Measurements from ENCODE around the gene BAIAP2L1.
A peak's percentile ranks its signal among the peaks of the same experiment; 100 is the strongest.
"Not testable (repeated sequence)": the region's sequence is repeated elsewhere in the genome, so short reads cannot be mapped to it uniquely, and the experiment has no call there.

BAIAP2L1 gene, protein sequence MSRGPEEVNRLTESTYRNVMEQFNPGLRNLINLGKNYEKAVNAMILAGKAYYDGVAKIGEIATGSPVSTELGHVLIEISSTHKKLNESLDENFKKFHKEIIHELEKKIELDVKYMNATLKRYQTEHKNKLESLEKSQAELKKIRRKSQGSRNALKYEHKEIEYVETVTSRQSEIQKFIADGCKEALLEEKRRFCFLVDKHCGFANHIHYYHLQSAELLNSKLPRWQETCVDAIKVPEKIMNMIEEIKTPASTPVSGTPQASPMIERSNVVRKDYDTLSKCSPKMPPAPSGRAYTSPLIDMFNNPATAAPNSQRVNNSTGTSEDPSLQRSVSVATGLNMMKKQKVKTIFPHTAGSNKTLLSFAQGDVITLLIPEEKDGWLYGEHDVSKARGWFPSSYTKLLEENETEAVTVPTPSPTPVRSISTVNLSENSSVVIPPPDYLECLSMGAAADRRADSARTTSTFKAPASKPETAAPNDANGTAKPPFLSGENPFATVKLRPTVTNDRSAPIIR

DNA sequence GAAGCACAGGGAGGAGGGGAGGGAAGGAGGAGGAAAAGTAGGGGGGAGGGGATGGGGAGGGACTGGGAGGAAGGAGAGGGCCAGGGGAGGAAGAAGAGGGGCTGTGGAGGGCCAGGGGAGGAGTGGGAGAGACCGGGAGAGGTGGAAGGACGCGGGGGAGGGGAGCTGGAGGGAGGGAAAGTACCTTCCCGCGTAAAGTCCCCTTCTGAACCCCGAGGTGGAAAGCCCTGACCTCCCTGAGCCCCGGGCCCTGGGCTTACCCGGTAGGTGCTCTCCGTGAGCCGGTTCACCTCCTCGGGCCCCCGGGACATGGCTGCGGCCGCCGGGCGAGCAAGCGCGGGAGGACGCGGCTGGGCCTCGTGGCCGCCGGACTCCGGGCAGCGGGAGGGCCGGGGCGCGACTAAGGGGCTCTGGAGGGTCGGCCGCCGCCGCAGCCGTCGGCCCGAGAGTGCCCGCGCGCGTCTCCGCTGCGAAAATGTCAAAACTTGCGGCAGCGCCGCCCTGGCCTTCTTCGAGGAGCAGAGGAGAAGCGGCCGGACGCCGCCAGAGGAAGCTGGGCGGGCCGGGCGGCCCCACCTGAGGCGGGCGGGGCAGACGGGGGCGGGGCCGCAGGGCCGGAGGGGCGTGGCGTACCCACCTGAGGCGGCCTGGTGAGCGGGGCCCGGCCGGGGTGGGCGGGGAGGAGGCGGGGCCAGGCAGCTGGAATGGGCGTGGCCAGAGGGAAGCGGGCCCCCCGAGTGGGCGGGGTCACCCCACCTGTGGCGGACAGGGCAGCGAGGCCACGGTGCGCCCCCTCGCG lies at the start of gene BAIAP2L1:
TSS of gene BAIAP2L1 (minus strand) at position 549 of the 799 bp plus-strand sequence. CDS start at position 311, 238 bp downstream.
- peak; percentile 89 for DNase-seq

DNA sequence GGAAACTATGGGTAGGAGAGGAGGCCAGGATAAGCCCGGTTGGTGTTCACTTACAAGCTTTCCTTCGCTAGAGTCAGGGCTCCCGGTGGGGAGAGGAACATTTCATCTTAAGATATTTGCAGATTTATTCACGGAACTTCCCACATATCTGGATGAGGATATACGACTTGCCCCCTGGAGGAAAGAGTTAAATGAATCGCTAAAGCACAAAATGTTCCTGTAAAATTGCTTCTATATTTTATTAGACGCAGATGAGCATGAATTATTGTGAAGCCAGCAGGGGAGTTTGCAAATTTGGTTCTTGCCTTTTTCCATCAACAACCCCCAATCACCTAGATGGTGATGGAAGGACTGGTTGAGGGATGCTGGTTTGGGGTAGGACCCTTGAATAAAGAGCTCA lies 47.9 kb upstream of the BAIAP2L1 start:
- DNase-seq = no peak

DNA sequence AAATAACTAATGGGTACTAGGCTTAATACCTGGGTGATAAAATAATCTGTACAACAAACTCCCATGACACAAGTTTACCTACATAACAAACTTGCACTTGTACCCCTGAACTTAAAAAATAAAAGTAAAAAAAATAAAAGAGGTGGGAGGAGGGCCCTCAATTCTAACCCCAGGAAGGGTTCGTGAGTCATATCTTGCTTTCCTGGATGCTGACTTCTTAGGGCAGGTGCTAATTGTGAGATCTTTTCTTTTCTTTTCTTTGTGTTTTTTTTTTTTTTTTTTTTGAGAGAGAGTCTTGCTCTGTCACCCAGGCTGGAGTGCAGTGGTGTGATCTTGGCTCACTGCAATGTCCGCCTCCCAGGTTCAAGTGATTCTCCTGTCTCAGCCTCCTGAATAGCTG lies 40.1 kb upstream of the BAIAP2L1 start:
- DNase-seq = not testable (repeated sequence)

DNA sequence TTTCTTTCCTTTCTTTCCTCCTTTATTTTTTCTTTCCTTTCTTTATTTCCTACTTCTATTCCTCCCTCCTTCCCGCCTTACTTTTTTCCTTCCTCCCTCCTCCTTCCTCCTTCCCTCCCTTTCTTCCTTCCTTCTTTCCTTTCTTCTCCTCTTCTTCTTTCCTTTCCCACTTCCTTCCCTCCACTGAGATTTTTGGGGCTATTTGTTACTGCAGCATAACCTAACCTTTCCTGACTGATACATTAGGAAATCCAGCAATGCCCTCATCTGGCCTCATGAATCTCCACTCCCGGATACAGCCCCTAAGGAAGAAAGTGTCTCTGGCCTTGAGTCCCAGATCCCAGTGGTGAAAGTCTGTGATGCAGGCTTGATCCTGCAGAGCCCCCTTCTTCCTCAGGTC lies 38.6 kb upstream of the BAIAP2L1 start:
- no peak for DNase-seq

DNA sequence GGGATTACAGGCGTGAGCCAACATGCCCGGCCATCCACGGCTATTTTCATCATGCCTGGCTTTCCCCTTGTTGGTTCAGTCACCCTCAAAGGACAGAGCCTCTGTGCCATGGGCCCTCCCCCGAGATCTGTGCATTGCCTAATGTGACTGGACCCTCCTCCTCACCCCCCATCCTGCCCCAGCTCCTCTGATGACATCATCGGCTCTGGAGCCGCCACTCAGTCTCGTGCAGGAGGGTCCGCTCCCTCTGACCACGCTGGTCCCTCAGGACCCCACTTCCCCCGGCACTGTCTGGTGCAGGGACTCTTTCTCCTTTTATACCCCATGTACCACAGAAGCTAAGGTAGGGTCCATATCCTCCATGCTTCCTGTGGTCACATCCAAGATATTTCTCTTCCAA lies 33.2 kb upstream of the BAIAP2L1 start:
- no peak for DNase-seq

DNA sequence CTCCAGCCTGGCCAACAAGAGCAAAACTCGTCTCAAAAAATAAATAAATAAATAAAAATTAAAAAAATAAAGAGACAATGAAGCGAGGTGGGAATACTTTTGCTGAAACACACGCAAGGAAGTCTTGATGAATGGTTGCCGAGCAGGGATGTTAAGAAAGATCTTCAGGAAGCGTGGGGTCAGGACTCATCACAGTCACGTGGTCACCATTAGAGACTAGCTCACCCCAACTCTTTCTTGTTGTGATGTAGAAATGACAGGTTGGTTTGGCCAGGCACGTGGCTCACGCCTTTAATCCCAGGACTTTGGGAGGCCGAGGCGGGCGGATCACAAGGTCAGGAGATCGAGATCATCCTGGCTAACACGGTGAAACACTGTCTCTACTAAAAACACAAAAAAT lies 28.9 kb upstream of the BAIAP2L1 start:
- no peak for DNase-seq

DNA sequence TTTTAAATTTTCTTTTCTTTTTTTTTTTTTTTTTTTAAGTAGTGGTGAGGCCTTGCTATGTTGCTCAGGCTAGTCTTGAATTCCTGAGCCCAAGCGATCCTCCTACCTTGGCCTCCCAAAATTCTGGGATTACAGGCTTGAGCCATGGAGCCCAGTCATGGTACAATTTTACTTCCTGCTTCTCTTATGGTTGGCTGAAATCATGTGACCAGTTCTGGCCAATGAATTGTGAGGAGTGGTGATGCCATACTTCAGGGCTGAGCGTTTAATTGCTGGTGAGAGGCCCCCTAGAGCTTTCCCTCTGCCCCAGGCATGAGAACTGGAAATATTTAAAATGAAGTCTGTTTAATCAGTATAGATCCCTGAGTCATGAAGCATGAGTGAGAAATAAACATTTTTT lies 22.2 kb upstream of the BAIAP2L1 start:
- DNase-seq = no peak

DNA sequence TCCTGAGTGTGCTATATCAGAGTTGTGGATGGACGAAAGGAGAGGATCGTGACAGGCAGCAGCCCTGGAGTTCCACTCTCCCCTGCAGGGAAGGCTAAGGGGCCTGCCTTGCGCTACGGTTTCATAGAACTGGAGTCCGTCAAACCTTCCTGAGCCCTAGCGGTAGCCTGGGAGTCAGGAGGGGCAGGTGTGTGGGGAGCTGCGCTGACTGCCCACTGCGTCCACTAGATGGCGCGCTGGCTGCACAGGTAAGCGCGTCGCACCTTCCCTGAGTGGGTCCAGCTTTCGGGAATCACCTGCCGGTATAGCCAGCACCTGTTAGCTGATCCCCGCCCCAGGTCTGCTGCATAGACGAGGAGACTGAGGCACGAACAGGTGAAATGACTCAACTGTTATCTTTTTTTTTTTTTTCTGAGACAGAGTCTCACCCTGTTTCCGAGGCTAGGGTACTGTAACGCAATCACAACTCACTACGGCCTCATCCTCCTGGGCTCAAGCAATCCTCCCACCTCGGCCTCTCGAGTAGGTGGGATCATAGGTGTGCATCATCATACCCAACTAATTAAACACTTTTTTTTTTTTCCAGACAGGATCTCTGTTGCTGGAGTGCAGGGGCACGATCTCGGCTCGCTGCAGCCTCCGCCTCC lies 20.2 kb upstream of the BAIAP2L1 start:
- DNase-seq = peak; percentile 67

DNA sequence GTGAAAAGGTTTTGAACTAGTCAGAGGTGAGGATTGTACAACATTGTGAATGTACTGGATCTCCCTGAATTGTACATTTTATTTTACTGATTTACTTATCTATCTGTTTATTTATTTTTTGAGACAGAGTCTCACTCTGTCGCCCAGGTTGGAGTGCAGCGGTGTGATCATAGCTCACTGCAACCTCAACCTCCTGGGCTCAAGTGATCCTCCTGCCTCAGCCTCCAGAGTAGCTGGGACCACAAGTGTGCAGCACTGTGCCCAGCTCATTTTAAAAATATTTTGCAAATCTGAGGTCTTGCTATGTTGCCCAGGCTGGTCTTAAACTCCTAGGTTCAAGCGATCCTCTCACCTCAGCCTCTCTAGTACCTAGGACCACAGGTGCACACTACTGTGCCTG lies 19.1 kb upstream of the BAIAP2L1 start:
- DNase-seq = not testable (repeated sequence)

DNA sequence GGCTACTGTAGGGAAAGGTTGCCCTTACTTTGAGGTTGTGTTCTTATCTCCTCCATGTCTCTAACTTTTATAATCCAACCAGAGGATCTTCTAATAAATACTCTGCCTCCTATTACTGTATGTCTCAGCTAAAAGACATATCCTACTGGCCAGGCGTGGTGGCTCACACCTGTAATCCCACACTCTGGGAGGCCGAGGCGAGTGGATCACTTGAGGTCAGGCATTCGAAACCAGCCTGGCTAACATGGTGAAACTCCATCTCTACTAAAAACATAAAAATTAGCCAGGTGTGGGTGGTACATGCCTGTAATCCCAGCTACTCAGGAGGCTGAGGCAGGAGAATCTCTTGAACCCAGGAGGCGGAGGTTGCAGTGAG lies 18.4 kb upstream of the BAIAP2L1 start:
- not testable (repeated sequence) for DNase-seq

DNA sequence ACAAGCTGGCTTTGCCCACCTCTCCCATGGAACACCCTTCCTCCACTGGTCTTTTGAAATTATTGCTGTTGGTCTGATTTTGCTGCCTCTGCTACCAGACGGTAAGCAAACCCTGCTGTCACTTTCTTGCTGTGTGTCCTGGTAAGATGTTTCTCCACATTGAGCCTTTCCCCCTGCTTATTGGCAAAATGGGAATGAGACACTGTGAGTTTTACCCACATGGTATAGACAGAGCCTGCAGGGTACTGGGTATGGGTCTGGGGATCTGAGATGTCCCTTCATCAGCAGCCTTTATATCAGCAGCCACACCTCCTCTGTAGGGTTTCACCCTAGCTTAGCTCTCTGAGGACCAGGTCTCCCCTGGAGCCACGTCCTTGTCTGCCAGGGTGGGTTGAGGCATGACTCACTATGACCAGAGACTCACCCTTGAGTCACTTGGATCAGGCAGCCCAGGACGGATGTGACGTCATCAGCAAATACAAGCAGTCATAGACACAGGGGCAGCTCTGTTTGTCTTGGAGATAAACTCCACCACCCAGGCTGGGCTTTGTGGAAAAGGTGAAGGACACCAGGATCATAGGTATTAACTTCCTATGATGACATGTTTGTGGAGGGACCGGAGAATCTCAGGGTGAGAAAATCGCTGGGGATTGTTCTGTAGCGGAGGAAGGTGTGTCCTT lies 17.9 kb upstream of the BAIAP2L1 start:
- DNase-seq = no peak

DNA sequence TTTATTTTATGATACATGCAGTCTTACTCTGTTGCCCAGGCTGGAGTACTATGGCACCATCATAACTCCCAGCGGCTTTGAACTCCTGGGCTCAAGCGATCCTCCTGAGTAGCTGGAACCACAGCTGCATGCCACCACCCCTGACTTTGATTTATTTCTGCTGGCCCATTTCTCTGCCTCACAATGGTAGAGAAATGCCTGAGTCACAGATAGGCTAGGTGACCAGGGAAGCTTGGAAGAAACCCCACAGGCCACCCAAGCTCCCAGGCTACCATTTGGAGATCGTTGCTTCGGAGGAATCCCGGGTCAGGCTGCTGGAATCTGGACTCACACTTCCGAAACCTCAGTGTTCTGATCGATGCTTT lies 17.4 kb upstream of the BAIAP2L1 start:
- DNase-seq = no peak

DNA sequence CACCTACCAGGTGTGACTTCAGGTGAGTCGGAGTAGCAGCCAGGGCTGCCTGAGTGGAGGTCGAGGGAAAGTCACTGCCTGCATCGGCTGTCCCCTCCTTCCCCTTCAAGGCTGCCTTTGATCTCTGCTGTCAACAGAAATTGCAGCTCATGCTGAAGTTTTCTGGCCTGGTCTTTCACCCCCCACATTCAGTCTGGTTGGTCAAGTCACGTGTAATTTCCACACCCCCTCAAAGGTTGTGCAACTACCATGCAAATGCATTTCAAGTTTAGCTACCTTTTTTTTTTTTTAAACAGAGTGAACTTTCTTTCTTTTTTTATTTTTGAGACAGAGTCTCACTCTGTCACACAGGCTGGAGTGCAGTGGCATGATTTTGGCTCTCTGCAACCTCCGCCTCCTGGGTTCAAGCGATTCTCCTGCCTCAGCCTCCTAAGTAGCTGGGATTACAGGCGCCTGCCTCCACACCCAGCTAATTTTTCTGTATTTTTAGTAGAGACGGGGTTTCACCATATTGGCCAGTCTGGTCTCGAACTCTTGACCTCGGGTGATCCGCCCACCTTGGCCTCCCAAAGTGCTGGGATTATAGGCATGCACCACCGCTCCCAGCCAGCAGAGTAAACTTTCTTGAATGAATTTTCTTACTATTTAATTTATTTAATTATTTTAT lies 16.8 kb upstream of the BAIAP2L1 start:
- not testable (repeated sequence) for DNase-seq

DNA sequence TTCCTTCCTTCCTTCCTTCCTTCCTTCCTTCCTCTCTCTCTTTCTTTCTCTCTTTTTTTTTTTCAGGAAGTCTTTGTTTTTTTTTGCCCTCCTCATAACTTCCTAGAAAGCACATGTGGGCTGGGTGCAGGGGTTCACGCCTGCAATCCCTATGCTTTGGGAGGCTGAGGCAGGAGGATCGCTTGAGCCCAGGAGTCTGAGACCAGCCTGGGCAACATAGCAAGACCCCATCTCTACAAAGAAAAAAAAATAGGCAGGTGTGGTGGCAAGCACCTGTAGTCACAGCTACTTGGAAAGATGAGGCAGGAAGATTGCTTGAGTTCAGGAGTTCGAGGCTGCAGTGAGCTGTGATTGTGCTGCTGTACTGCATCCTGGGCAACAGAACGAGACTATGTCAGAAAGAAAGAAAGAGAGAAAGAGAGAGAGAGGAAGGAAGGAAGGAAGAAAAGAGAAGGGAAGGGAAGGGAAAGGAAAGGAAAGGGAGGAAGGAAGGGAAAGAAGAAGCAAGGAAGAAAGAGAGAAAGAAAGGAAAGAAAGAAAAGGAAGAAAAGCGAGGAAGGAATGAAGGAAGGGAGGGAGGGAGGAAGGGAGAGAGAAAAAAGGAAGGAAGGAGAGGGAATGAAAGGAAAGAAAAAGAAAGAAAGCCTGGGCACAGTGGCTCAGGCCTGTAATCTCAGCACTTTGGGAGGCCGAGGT lies 13.5 kb upstream of the BAIAP2L1 start:
- DNase-seq = no peak

DNA sequence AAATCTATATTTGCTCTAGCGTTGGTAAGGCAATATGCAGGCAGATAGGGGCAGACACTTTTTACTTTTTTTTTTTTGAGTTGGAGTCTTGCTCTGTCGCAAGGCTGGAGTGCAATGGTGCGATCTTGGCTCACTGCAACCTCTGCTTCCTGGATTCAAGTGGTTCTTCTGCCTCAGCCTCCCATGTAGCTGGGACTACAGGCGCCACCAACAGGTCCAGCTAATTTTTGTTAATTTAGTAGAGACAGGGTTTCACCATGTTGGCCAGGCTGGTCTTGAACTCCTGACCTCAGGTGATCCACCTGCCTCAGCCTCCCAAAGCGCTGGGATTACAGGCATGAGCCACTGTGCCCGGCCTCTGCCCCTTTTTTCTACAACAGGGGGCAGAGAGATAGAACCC lies 12.8 kb upstream of the BAIAP2L1 start:
- DNase-seq = not testable (repeated sequence)

DNA sequence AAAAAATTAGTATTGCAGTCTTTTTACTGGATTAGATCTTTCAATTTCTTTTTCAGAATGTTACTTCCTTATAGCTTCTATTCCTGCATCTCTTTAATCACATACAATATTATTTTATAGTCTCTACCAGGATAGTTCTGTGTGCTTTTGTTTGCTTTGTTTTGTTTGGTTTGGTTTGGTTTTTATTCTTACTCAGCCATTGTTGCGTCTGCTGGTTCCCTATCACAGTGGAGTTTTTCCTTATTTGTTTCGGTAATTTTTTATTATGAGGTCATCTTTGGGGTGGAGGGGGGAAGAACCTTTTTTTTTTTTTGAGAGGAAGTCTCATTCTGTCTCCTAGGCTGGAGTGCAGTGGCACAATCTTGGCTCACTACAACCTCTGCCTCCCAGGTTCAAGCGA lies 9.0 kb upstream of the BAIAP2L1 start:
- no peak for DNase-seq

DNA sequence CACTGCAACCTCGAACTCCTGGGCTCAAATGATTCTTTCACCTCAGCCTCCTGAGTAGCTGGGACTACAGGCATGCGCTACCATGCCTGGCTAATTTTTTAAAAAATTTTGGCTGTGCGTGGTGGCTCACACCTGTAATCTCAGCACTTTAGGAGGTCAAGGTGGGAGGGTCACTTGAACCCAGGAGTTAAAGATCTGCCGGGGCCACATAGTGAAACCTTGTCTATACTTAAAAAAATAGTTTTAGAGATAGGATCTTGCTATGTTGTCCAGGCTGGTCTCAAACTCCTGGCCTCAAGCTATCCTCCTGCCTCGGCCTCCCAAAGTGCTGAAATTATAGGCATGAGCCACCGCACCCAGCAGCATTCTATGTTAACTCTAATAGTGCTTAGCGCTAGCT lies 7.3 kb upstream of the BAIAP2L1 start:
- not testable (repeated sequence) for DNase-seq

DNA sequence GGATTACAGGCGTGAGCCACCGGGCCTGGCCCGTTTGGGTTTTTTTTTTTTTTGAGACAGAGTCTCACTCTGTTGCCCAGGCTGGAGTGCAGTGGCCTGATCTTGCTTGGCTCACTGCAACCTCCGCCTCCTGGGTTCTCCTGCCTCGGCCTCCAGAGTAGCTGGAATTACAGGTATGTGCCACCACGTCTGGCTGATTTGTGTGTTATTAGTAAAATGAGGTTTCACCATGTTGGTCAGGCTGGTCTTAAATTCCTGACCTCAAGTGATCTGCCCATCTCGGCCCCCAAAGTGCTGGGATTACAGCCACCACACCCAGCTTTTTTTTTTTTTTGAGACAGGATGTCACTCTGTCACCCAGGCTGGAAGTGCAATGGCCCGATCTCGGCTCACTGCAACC lies 5.9 kb upstream of the BAIAP2L1 start:
- no peak for DNase-seq

DNA sequence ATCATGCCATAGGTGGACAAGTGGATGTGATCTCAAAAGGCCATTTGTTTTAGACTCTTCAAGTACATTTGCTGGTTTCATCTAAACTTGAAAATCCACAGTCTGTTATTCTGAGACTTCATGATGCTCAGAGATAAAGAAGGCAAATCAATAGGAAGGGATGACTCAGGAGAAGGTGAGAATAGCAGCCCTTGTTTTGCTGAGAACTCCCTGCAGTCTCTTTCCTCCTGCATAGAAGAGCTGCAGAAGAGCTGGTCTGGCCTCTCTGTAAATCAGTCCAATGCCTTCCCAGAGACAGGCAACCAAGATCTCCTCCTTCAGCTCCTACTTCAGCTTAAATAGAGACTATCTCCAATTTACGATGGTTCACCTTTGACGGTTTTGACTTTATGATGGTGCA lies 4.0 kb upstream of the BAIAP2L1 start:
- DNase-seq = no peak

DNA sequence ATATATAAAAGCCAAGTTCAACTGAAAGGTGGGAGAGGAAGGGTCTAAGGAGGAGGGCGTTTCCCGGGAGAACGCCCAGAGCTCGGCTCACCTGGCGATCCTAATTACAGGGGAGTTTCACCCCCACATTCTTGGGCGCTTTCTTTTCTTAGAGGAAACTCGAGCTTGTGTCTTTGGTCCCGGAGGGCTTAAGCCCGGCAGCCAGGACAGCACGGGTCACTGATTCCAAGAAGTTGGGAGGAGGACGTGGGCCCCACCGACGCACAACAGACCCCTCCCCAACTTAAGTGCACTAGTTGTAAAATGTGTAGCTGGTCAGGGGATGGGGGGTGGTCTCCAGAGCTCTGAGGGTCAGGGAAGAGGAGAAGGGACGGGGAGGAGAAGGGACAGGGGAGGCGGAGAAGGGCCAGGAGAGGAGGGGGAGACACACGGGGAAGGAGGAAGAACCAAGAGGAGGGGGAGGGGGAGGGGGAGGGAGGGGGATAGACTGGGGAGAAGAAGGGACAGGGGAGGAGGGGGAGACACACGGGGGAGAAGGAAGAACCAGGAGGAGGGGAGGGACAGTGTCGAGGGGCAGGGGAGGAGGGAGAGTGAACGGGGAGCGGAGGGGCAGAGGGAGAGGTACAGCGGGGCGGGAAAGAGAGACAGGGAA lies 874 bp downstream of the BAIAP2L1 start:
- DNase-seq = no peak

DNA sequence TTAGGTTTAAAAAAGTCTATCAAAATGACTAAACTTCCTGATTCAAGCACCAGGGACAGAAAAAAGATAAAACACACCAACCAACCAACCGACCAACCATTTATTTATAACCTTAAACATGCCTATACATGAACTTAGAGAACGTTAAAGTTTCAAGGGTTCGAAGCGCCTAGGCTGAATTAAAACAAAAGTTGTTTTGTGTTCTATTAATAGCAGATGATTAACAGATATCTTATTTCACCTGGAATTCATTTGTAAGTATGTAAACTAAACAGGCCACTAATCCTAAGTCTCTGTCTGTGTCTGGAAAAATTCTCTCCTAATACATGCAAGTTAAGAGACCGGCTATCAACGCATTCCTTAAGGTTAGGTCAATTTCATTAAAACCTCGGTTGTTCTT lies 1.4 kb downstream of the BAIAP2L1 start:
- DNase-seq = no peak

Data from activated T-cell treated with anti-CD3 and anti-CD28 coated beads, Interleukin-2, amount 50 U/mL, for 1 hour (primary cell).